Nephron (organoid): ENCODE results near the gene CHN2.

Experiments
- H3K27ac Mint-ChIP-seq, 3 experiments: 2 replicates each; pipeline ENCODE4 v1.8.0; 2020; ENCODE audit warnings: mixed read lengths in 3 of 3, mild to moderate bottlenecking in 2 of 3, moderate library complexity in 1 of 3
- H3K27me3 Mint-ChIP-seq: 2 replicates; pipeline ENCODE4 v1.8.0; 2021; ENCODE audit warnings: low read depth, mild to moderate bottlenecking, moderate library complexity, mixed read lengths
- H3K36me3 Mint-ChIP-seq: 2 replicates; pipeline ENCODE4 v1.8.0; 2020; ENCODE audit warnings: low read depth, mixed read lengths
- H3K4me1 Mint-ChIP-seq: 2 replicates; pipeline ENCODE4 v1.8.0; 2020; ENCODE audit warnings: mixed read lengths
- H3K4me3 Mint-ChIP-seq, 3 experiments: 2 replicates each; pipeline ENCODE4 v1.8.0; 2020; ENCODE audit warnings: mild to moderate bottlenecking in 3 of 3, mixed read lengths in 3 of 3, moderate library complexity in 2 of 3
- H3K9me3 Mint-ChIP-seq: 2 replicates; pipeline ENCODE4 v1.8.0; 2020; ENCODE audit warnings: mixed read lengths
- CTCF ChIP-seq, 3 experiments: fragments of 200-600 bp; sonication (generic); IDR thresholded peaks; one replicate each; pipeline ENCODE4 v1.5.0; 2021; ENCODE audit warnings: antibody characterized with exemption in 3 of 3; ENCODE audit not compliant: unreplicated experiment in 3 of 3

The CHN2 gene

GRCh38 chr7:29494350-29494749 is 299.8 kb downstream of the CHN2 start:
- Mint-ChIP-seq H3K27ac (no peak overlapping the region), H3K4me1 (peaks cover 7% of the 10 kb centered on the region), H3K9me3 (no peaks in the 10 kb centered on the region), H3K36me3 (no peaks in the 10 kb centered on the region), H3K4me3 (no peak overlapping the region), H3K27me3 (no peaks in the 10 kb centered on the region)
- TF ChIP-seq CTCF (IDR thresholded peaks at IDR 0.05; ENCODE audit: unreplicated experiment in 3 of 3) = no peak

GRCh38 chr7:29495653-29496052 is 301.1 kb downstream of the CHN2 start:
- no peaks in the 10 kb centered on the region for H3K36me3 Mint-ChIP-seq
- no peak overlapping the region for H3K27ac Mint-ChIP-seq
- no peaks in the 10 kb centered on the region for H3K9me3 Mint-ChIP-seq
- H3K4me3 Mint-ChIP-seq = no peak overlapping the region
- no peaks in the 10 kb centered on the region for H3K27me3 Mint-ChIP-seq
- no peak for TF ChIP-seq CTCF (IDR thresholded peaks at IDR 0.05; ENCODE audit: unreplicated experiment in 3 of 3)
- H3K4me1 Mint-ChIP-seq = peaks cover 4% of the 10 kb centered on the region

- Mint-ChIP-seq H3K4me1 (peaks cover 4% of the 10 kb centered on the region), H3K27me3 (no peaks in the 10 kb centered on the region)
These were observed 301.9 kb downstream of the CHN2 start for GRCh38 chr7:29496355-29497020.

GRCh38 chr7:29499932-29500331 is 305.4 kb downstream of the CHN2 start:
- Mint-ChIP-seq H3K27ac (no peak overlapping the region), H3K36me3 (peaks cover 4% of the 10 kb centered on the region), H3K4me1 (peaks cover 4% of the 10 kb centered on the region), H3K9me3 (no peaks in the 10 kb centered on the region), H3K4me3 (no peak overlapping the region), H3K27me3 (no peaks in the 10 kb centered on the region)
- TF ChIP-seq CTCF (IDR thresholded peaks at IDR 0.05; ENCODE audit: unreplicated experiment in 3 of 3) = no peak

More at GRCh38 chr7:29496355-29497020, 301.9 kb downstream of the CHN2 start:
- Mint-ChIP-seq H3K36me3 (no peaks in the 10 kb centered on the region), H3K4me3 (no peak overlapping the region), H3K27ac (no peak overlapping the region), H3K9me3 (no peaks in the 10 kb centered on the region)
- no peak for TF ChIP-seq CTCF (IDR thresholded peaks at IDR 0.05; ENCODE audit: unreplicated experiment in 3 of 3)

- H3K36me3 Mint-ChIP-seq = peaks cover 8% of the 10 kb centered on the region
- TF ChIP-seq CTCF (IDR thresholded peaks at IDR 0.05; ENCODE audit: unreplicated experiment in 3 of 3) = no peak
- no peaks in the 10 kb centered on the region for H3K9me3 Mint-ChIP-seq
- H3K4me1 Mint-ChIP-seq = peaks cover 4% of the 10 kb centered on the region
- H3K27ac Mint-ChIP-seq = no peak overlapping the region
- no peak overlapping the region for H3K4me3 Mint-ChIP-seq
- no peaks in the 10 kb centered on the region for H3K27me3 Mint-ChIP-seq
These were observed 306.1 kb downstream of the CHN2 start for GRCh38 chr7:29500719-29501118.

- no peak for TF ChIP-seq CTCF (IDR thresholded peaks at IDR 0.05; ENCODE audit: unreplicated experiment in 3 of 3)
- H3K4me3 Mint-ChIP-seq = no peak overlapping the region
- no peaks in the 10 kb centered on the region for H3K4me1 Mint-ChIP-seq
- H3K27ac Mint-ChIP-seq = no peak overlapping the region
- peaks cover 9% of the 10 kb centered on the region for H3K36me3 Mint-ChIP-seq
- H3K9me3 Mint-ChIP-seq = no peaks in the 10 kb centered on the region
- no peaks in the 10 kb centered on the region for H3K27me3 Mint-ChIP-seq
These were observed 307.6 kb downstream of the CHN2 start for GRCh38 chr7:29502133-29502532.
